GM23248 (cell line): ENCODE results near the gene MS4A4E.

Experiments used
- EZH2 ChIP-seq: fragments of 200-600 bp; sonication (generic); IDR thresholded peaks from 2 replicates; pipeline ENCODE4 v1.6.1; 2018; ENCODE audit warnings: antibody characterized with exemption, mild to moderate bottlenecking; ENCODE audit not compliant: insufficient read depth, poor library complexity, severe bottlenecking
- EZH2phosphoT487 ChIP-seq: fragments of 200-600 bp; sonication (generic); IDR thresholded peaks from 2 replicates; pipeline ENCODE4 v1.6.1; 2018; ENCODE audit warnings: antibody characterized with exemption, moderate library complexity, mild to moderate bottlenecking, low read depth; ENCODE audit not compliant: insufficient read depth

- no peak for TF ChIP-seq EZH2
- TF ChIP-seq EZH2phosphoT487: no peak
These were observed 34.0 kb downstream of the MS4A4E start for GRCh38 chr11:60208951-60209350.
